Lung (tissue), 12 donors: ENCODE data around the gene PTPRT. TPM values are rescaled to one million over a fixed set of nuclear protein-coding genes. Genes with fewer than 3 reads are reported as not detected.

Source experiments
- ATAC-seq: fragments of 200-7000 bp; cut with Tn5 transposase; one replicate; pipeline ENCODE4 v1.9.1; 2020; ENCODE audit warnings: moderate number of reproducible peaks; ENCODE audit not compliant: insufficient read depth, low FRiP score
- DNase-seq, 3 donors: peaks; one replicate each; pipeline ENCODE4 v3.0.0-alpha.2; 2013 to 2017
- H3K27ac ChIP-seq, 2 donors: one replicate each; pipeline ENCODE4 v1.5.1; 2013; ENCODE audit warnings: mild to moderate bottlenecking in 2 of 2, moderate library complexity in 2 of 2, control low read depth in 1 of 2, inconsistent platforms in 1 of 2, low read depth in 1 of 2, low read length in 1 of 2
- H3K27me3 ChIP-seq, 3 donors: one replicate each; pipeline ENCODE4 v1.5.1; 2013; ENCODE audit warnings: low read length in 2 of 3; ENCODE audit not compliant: control insufficient read depth in 3 of 3, insufficient read depth in 3 of 3
- H3K36me3 ChIP-seq, 4 donors: one replicate each; pipeline ENCODE4 v1.5.1; 2013; ENCODE audit warnings: low read length in 4 of 4, mild to moderate bottlenecking in 1 of 4, moderate library complexity in 1 of 4; ENCODE audit not compliant: control insufficient read depth in 4 of 4, insufficient read depth in 4 of 4
- H3K4me1 ChIP-seq, 5 donors: one replicate each; pipeline ENCODE4 v1.5.1; 2013; ENCODE audit warnings: low read length in 5 of 5, mild to moderate bottlenecking in 2 of 5, moderate library complexity in 1 of 5; ENCODE audit not compliant: control insufficient read depth in 5 of 5, insufficient read depth in 5 of 5
- H3K4me3 ChIP-seq: one replicate; pipeline ENCODE4 v1.5.1; 2013; ENCODE audit warnings: mild to moderate bottlenecking, control low read depth, moderate library complexity
- H3K9ac ChIP-seq, 2 donors: one replicate each; pipeline ENCODE4 v1.5.1; 2013; ENCODE audit warnings: low read length in 2 of 2, control low read depth in 1 of 2; ENCODE audit not compliant: insufficient read depth in 1 of 2
- H3K9me3 ChIP-seq, 4 donors: one replicate each; pipeline ENCODE4 v1.5.1; 2013; ENCODE audit warnings: low read length in 3 of 4, mild to moderate bottlenecking in 1 of 4, moderate library complexity in 1 of 4; ENCODE audit not compliant: control insufficient read depth in 4 of 4, insufficient read depth in 3 of 4
- WGBS, 2 donors: extraction: QIAGEN DNeasy Blood & Tissue Kit; methylation state at CpG; one replicate each; pipeline ENCODE4 v1.1.7; 2013; 5-methylcytosine and 5-hydroxymethylcytosine counted together
- polyA plus RNA-seq, 2 donors: library from polyadenylated mRNA; stranded (reverse); fragments of 200-250 nt; gene quantifications; one replicate each; pipeline ENCODE4 v1.2.1, GENCODE V29; 2013
- total RNA-seq, 2 donors: library from RNA; depleted of rRNA in 1 of 2; stranded (reverse); fragments of >200 nt in 1 of 2; gene quantifications; one replicate each; pipeline ENCODE4 v1.2.1, GENCODE V29; 2014 to 2021
- TF ChIP-seq, protein P1 (sequence below): IDR thresholded peaks from 2 replicates; pipeline ENCODE4 v1.5.1; 2012; ENCODE audit warnings: mild to moderate bottlenecking; ENCODE audit errors: control extremely low read depth, extremely low read depth
- donor health status: control.
- donor health status: control.
- donor health status: Bipolar disorder and iron deficiency.
- donor health status: healthy.
- donor health status: DM: yes; HTN: yes; CAD: no.

PTPRT gene
- total and polyA plus RNA-seq, 4 donors: 0.37 to 13.8 (median 6.1) TPM

- H3K27ac ChIP-seq: no peak overlapping the region
- 85 to 88% methylated on average over 7 of the region's 7 CpGs for WGBS, 2 donors
- no peak overlapping the region for H3K9ac ChIP-seq
- TF ChIP-seq, protein P1, sequence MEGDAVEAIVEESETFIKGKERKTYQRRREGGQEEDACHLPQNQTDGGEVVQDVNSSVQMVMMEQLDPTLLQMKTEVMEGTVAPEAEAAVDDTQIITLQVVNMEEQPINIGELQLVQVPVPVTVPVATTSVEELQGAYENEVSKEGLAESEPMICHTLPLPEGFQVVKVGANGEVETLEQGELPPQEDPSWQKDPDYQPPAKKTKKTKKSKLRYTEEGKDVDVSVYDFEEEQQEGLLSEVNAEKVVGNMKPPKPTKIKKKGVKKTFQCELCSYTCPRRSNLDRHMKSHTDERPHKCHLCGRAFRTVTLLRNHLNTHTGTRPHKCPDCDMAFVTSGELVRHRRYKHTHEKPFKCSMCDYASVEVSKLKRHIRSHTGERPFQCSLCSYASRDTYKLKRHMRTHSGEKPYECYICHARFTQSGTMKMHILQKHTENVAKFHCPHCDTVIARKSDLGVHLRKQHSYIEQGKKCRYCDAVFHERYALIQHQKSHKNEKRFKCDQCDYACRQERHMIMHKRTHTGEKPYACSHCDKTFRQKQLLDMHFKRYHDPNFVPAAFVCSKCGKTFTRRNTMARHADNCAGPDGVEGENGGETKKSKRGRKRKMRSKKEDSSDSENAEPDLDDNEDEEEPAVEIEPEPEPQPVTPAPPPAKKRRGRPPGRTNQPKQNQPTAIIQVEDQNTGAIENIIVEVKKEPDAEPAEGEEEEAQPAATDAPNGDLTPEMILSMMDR: no peak
- H3K27me3 ChIP-seq: peaks cover 0 to 3% (median 0%) of the 10 kb centered on the region in 3 donors
- no peaks in the 10 kb centered on the region for H3K36me3 ChIP-seq
- ATAC-seq (no peak), DNase-seq (no peak)
- H3K4me3 ChIP-seq: no peak overlapping the region
- no peaks in the 10 kb centered on the region for H3K9me3 ChIP-seq
- no peaks in the 10 kb centered on the region for H3K4me1 ChIP-seq
Observed at GRCh38 chr20:42099101-42099500, 1090.6 kb downstream of the PTPRT start.

- TF ChIP-seq, protein P1: no peak
- ATAC-seq: no peak
- no peaks in the 10 kb centered on the region for H3K36me3 ChIP-seq
- H3K4me3 ChIP-seq: no peak overlapping the region
- peaks cover 0 to 3% (median 0%) of the 10 kb centered on the region in 3 donors for H3K27me3 ChIP-seq
- no peaks in the 10 kb centered on the region for H3K4me1 ChIP-seq
- H3K27ac ChIP-seq: no peak overlapping the region
- no peak for DNase-seq
- H3K9me3 ChIP-seq: no peaks in the 10 kb centered on the region
- no peak overlapping the region for H3K9ac ChIP-seq
- 74 to 82% methylated on average over 8 of the region's 8 CpGs for whole genome bisulfite sequencing, 2 donors
Observed at GRCh38 chr20:42098418-42098817, 1091.3 kb downstream of the PTPRT start.

GRCh38 chr20:42097741-42098140, 1092.0 kb downstream of the PTPRT start:
- 71 to 72% methylated on average over 5 of the region's 5 CpGs for WGBS, 2 donors
- TF ChIP-seq, protein P1: no peak
- Histone ChIP-seq H3K36me3 (no peaks in the 10 kb centered on the region), H3K4me3 (no peak overlapping the region), H3K27me3 (no peaks in the 10 kb centered on the region), H3K9me3 (no peaks in the 10 kb centered on the region), H3K4me1 (no peaks in the 10 kb centered on the region), H3K27ac (no peak overlapping the region), H3K9ac (no peak overlapping the region)
- no peak for DNase-seq
- ATAC-seq: no peak

- H3K9me3 ChIP-seq: no peaks in the 10 kb centered on the region
- H3K4me1 ChIP-seq: no peaks in the 10 kb centered on the region
- 62 to 75% methylated on average over 2 of the region's 2 CpGs for WGBS, 2 donors
- TF ChIP-seq, protein P1: no peak
- H3K27ac ChIP-seq: no peak overlapping the region
- H3K9ac ChIP-seq: no peak overlapping the region
- peaks cover 0 to 8% (median 8%) of the 10 kb centered on the region in 3 donors for H3K27me3 ChIP-seq
- ATAC-seq: no peak
- no peak for DNase-seq
- H3K36me3 ChIP-seq: no peaks in the 10 kb centered on the region
- H3K4me3 ChIP-seq: no peak overlapping the region
Observed at GRCh38 chr20:42095221-42095620, 1094.5 kb downstream of the PTPRT start.
